GM12878 (cell line): ENCODE measurements around the gene PDE10A.

Source experiments
- MEF2A ChIP-seq: IDR thresholded peaks from 2 replicates; pipeline ENCODE4 v1.6.1; 2011; ENCODE audit warnings: low read depth, mild to moderate bottlenecking, low read length, moderate library complexity; ENCODE audit not compliant: insufficient read depth
- YBX1 ChIP-seq: fragments of 450-650 bp; IDR thresholded peaks from 2 replicates; pipeline ENCODE4 v1.6.1; 2016; ENCODE audit warnings: antibody characterized with exemption
- YY1 ChIP-seq: IDR thresholded peaks from 2 replicates; pipeline ENCODE4 v1.6.1; 2011; ENCODE audit warnings: low read depth, mild to moderate bottlenecking, low read length
- TF ChIP-seq, protein P1 (sequence below), 3 experiments: IDR thresholded peaks in 2 of 3; conservative IDR thresholded peaks in 1 of 3; 2 replicates each; pipeline ENCODE4 v1.5.1; 2011; ENCODE audit warnings: low read depth in 3 of 3, low read length in 3 of 3, mild to moderate bottlenecking in 3 of 3, control low read depth in 2 of 3, moderate library complexity in 2 of 3, inconsistent platforms in 1 of 3, mixed read lengths in 1 of 3; ENCODE audit not compliant: control insufficient read depth in 2 of 3, insufficient read depth in 1 of 3; ENCODE audit errors: extremely low read depth in 1 of 3

- TF ChIP-seq, protein P1, sequence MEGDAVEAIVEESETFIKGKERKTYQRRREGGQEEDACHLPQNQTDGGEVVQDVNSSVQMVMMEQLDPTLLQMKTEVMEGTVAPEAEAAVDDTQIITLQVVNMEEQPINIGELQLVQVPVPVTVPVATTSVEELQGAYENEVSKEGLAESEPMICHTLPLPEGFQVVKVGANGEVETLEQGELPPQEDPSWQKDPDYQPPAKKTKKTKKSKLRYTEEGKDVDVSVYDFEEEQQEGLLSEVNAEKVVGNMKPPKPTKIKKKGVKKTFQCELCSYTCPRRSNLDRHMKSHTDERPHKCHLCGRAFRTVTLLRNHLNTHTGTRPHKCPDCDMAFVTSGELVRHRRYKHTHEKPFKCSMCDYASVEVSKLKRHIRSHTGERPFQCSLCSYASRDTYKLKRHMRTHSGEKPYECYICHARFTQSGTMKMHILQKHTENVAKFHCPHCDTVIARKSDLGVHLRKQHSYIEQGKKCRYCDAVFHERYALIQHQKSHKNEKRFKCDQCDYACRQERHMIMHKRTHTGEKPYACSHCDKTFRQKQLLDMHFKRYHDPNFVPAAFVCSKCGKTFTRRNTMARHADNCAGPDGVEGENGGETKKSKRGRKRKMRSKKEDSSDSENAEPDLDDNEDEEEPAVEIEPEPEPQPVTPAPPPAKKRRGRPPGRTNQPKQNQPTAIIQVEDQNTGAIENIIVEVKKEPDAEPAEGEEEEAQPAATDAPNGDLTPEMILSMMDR (IDR thresholded peaks at IDR 0.05 in 2 of 3, conservative IDR thresholded peaks at IDR 0.05 in 1 of 3; ENCODE audit: control insufficient read depth in 2 of 3, extremely low read depth in 1 of 3, insufficient read depth in 1 of 3, low read depth in 3 of 3, low read length in 3 of 3): no peak
- TF ChIP-seq MEF2A: no peak
- no peak for TF ChIP-seq YBX1
- TF ChIP-seq YY1: no peak
These were observed 13.5 kb upstream of the PDE10A start for GRCh38 chr6:165676435-165677068.
